GM23338 (cell line): ENCODE measurements around the gene KLRK1. TPM values are rescaled to one million over a fixed set of nuclear protein-coding genes. Genes with fewer than 3 reads are reported as not detected.

ENCODE experiments used
- ATAC-seq: fragments of 200-7000 bp; cut with Tn5 transposase; 3 replicates; pipeline ENCODE4 v1.9.1; 2020
- DNase-seq: peaks from one replicate; pipeline ENCODE4 v3.0.0-alpha.2; 2015; ENCODE audit warnings: low spot score
- H2AFZ ChIP-seq: fragments of 200-600 bp; sonication (generic); 2 replicates; pipeline ENCODE4 v1.8.0; 2016; ENCODE audit warnings: antibody characterized with exemption, mild to moderate bottlenecking, moderate library complexity
- H3F3A ChIP-seq: fragments of 200-600 bp; sonication (generic); replicated peaks from 2 replicates; pipeline ENCODE4 v1.8.0; 2017; ENCODE audit warnings: antibody characterized with exemption, mixed run types, low read depth
- H3K27ac ChIP-seq: fragments of 200-600 bp; sonication (generic); 2 replicates; pipeline ENCODE4 v1.6.1; 2016; ENCODE audit warnings: low read depth
- H3K27me3 ChIP-seq: fragments of 200-600 bp; sonication (generic); 2 replicates; pipeline ENCODE4 v1.8.0; 2016; ENCODE audit warnings: mild to moderate bottlenecking, mixed run types, moderate library complexity; ENCODE audit not compliant: insufficient read depth
- H3K36me3 ChIP-seq: fragments of 200-600 bp; sonication (generic); 2 replicates; pipeline ENCODE4 v1.8.0; 2016; ENCODE audit warnings: mild to moderate bottlenecking; ENCODE audit not compliant: insufficient read depth
- H3K4me1 ChIP-seq: fragments of 200-600 bp; sonication (generic); 2 replicates; pipeline ENCODE4 v1.8.0; 2016; ENCODE audit warnings: mild to moderate bottlenecking, moderate library complexity; ENCODE audit not compliant: insufficient read depth
- H3K4me2 ChIP-seq: fragments of 200-600 bp; sonication (generic); 2 replicates; pipeline ENCODE4 v1.7.1; 2017; ENCODE audit warnings: mixed run types
- H3K4me3 ChIP-seq: fragments of 200-600 bp; sonication (generic); 2 replicates; pipeline ENCODE4 v1.6.1; 2016; ENCODE audit warnings: mixed run types
- H3K79me2 ChIP-seq: fragments of 200-600 bp; sonication (generic); replicated peaks from 2 replicates; pipeline ENCODE4 v1.8.0; 2017; ENCODE audit warnings: mild to moderate bottlenecking; ENCODE audit not compliant: insufficient read depth
- H3K9me2 ChIP-seq: fragments of 200-600 bp; sonication (generic); 2 replicates; pipeline ENCODE4 v1.8.0; 2017; ENCODE audit not compliant: insufficient read depth
- H4K20me1 ChIP-seq: fragments of 200-600 bp; sonication (generic); replicated peaks from 2 replicates; pipeline ENCODE4 v1.8.0; 2017; ENCODE audit warnings: mild to moderate bottlenecking; ENCODE audit not compliant: insufficient read depth
- H3K27ac Mint-ChIP-seq: 2 replicates; pipeline ENCODE4 v1.8.0; 2020; ENCODE audit warnings: inconsistent platforms, mild to moderate bottlenecking, moderate library complexity, mixed read lengths
- H3K27me3 Mint-ChIP-seq: 3 replicates; pipeline ENCODE4 v1.8.0; 2022; ENCODE audit warnings: low read depth, mild to moderate bottlenecking, moderate library complexity, mixed read lengths, inconsistent platforms; ENCODE audit not compliant: insufficient read depth, poor library complexity
- H3K36me3 Mint-ChIP-seq: 3 replicates; pipeline ENCODE4 v1.8.0; 2021; ENCODE audit warnings: low read depth, mild to moderate bottlenecking, inconsistent platforms, moderate library complexity, mixed read lengths
- H3K4me1 Mint-ChIP-seq: 3 replicates; pipeline ENCODE4 v1.8.0; 2020; ENCODE audit warnings: mild to moderate bottlenecking, inconsistent platforms, mixed read lengths
- H3K4me3 Mint-ChIP-seq: 3 replicates; pipeline ENCODE4 v1.8.0; 2021; ENCODE audit warnings: moderate library complexity, mild to moderate bottlenecking, inconsistent platforms, mixed read lengths
- H3K9me3 Mint-ChIP-seq: 3 replicates; pipeline ENCODE4 v1.8.0; 2020; ENCODE audit warnings: moderate library complexity, mild to moderate bottlenecking, inconsistent platforms, mixed read lengths
- CREB1 ChIP-seq: fragments of 250-450 bp; sonication (Bioruptor Pico); IDR thresholded peaks from 2 replicates; pipeline ENCODE4 v1.5.0; 2020; ENCODE audit warnings: low read depth, mild to moderate bottlenecking, moderate library complexity
- EZH2 ChIP-seq: fragments of 200-600 bp; sonication (generic); IDR thresholded peaks from one replicate; pipeline ENCODE4 v1.8.0; 2017; ENCODE audit warnings: antibody characterized with exemption, mild to moderate bottlenecking, low read depth; ENCODE audit not compliant: unreplicated experiment
- EZH2phosphoT487 ChIP-seq: fragments of 200-600 bp; sonication (generic); IDR thresholded peaks from one replicate; pipeline ENCODE4 v1.8.1; 2018; ENCODE audit warnings: antibody characterized with exemption; ENCODE audit not compliant: unreplicated experiment
- JUNB ChIP-seq: IDR thresholded peaks from one replicate; pipeline ENCODE4 v1.6.1; 2016; ENCODE audit warnings: antibody characterized with exemption; ENCODE audit not compliant: unreplicated experiment
- NANOG ChIP-seq: IDR thresholded peaks from 2 replicates; pipeline ENCODE4 v1.6.1; 2016; ENCODE audit warnings: antibody characterized with exemption, borderline replicate concordance
- POLR2AphosphoS5 ChIP-seq: IDR thresholded peaks from 2 replicates; pipeline ENCODE4 v1.6.1; 2016; ENCODE audit warnings: antibody characterized with exemption, low read depth
- REST ChIP-seq: IDR thresholded peaks from one replicate; pipeline ENCODE4 v1.6.1; 2018; ENCODE audit warnings: antibody characterized with exemption; ENCODE audit not compliant: unreplicated experiment
- STAT1 ChIP-seq: IDR thresholded peaks from one replicate; pipeline ENCODE4 v1.6.1; 2016; ENCODE audit warnings: antibody characterized with exemption; ENCODE audit not compliant: unreplicated experiment
- ZNF114 ChIP-seq: fragments of 250-450 bp; sonication (Bioruptor Pico); IDR thresholded peaks from 2 replicates; pipeline ENCODE4 v1.5.0; 2020; ENCODE audit warnings: mild to moderate bottlenecking, moderate library complexity
- ZNF331 ChIP-seq: fragments of 250-450 bp; sonication (Bioruptor Pico); IDR thresholded peaks from 2 replicates; pipeline ENCODE4 v1.5.0; 2020; ENCODE audit warnings: low read depth, mild to moderate bottlenecking, moderate library complexity
- ZNF462 ChIP-seq: fragments of 250-450 bp; sonication (Bioruptor Pico); IDR thresholded peaks from 2 replicates; pipeline ENCODE4 v1.5.0; 2020; ENCODE audit warnings: mild to moderate bottlenecking, moderate library complexity
- polyA plus RNA-seq: library from polyadenylated mRNA; unstranded; fragments of >200 nt; fragmentation: Nextera tagmentation; extraction: Ambion mirVana; gene quantifications from 2 replicates; pipeline ENCODE4 v1.2.1, GENCODE V29; 2016
- total RNA-seq: library from RNA; depleted of rRNA; stranded (reverse); fragments of >200 nt; shearing (Covaris generic); gene quantifications from 2 replicates; pipeline ENCODE4 v1.2.3, GENCODE V29; 2014
- TF ChIP-seq, protein P1 (sequence below): IDR thresholded peaks from 2 replicates; pipeline ENCODE4 v1.6.1; 2016; ENCODE audit warnings: antibody characterized with exemption
- TF ChIP-seq, protein P2 (sequence below), 2 experiments: fragments of 200-600 bp in 1 of 2; sonication (generic) in 1 of 2; conservative IDR thresholded peaks; 2 replicates each; pipeline versions ENCODE4 v1.5.1 to v1.6.1; 2016 to 2017; ENCODE audit warnings: antibody characterized with exemption in 2 of 2, low read depth in 2 of 2, mild to moderate bottlenecking in 2 of 2, moderate library complexity in 1 of 2

The KLRK1 gene
- total and polyA plus RNA-seq, 2 experiments from 2014 or later = not detected

DNA sequence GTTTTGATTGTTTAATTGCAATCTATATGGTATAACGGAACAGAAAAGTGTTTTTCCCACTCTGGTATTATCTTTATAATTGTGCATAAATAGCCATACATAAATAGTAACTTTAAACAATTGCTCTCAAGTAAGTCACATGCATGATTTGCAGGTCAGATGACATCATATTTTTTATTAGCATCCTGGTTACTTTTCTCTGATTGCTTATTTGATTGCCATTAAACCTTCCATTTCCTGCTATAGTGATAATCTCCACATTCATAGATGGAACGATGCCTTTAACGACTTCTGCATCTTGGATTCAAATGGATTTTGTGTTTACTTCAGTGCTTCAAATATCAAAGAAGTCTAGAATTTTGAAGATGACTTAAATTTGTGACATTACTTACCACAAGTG lies 3.5 kb upstream of the KLRK1 start:
- no peaks in the 10 kb centered on the region for H3K9me2 ChIP-seq
- TF ChIP-seq ZNF114 (CRISPR knock-in tag) = no peak
- no peak for TF ChIP-seq EZH2
- no peak for TF ChIP-seq ZNF331
- TF ChIP-seq STAT1 = no peak
- TF ChIP-seq CREB1 (CRISPR knock-in tag) = no peak
- no peak for TF ChIP-seq EZH2phosphoT487
- no peak for TF ChIP-seq REST
- no peak for TF ChIP-seq POLR2AphosphoS5
- TF ChIP-seq, protein P1, sequence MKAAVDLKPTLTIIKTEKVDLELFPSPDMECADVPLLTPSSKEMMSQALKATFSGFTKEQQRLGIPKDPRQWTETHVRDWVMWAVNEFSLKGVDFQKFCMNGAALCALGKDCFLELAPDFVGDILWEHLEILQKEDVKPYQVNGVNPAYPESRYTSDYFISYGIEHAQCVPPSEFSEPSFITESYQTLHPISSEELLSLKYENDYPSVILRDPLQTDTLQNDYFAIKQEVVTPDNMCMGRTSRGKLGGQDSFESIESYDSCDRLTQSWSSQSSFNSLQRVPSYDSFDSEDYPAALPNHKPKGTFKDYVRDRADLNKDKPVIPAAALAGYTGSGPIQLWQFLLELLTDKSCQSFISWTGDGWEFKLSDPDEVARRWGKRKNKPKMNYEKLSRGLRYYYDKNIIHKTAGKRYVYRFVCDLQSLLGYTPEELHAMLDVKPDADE = no peak
- no peak for TF ChIP-seq ZNF462
- no peak for TF ChIP-seq JUNB
- TF ChIP-seq, protein P2, sequence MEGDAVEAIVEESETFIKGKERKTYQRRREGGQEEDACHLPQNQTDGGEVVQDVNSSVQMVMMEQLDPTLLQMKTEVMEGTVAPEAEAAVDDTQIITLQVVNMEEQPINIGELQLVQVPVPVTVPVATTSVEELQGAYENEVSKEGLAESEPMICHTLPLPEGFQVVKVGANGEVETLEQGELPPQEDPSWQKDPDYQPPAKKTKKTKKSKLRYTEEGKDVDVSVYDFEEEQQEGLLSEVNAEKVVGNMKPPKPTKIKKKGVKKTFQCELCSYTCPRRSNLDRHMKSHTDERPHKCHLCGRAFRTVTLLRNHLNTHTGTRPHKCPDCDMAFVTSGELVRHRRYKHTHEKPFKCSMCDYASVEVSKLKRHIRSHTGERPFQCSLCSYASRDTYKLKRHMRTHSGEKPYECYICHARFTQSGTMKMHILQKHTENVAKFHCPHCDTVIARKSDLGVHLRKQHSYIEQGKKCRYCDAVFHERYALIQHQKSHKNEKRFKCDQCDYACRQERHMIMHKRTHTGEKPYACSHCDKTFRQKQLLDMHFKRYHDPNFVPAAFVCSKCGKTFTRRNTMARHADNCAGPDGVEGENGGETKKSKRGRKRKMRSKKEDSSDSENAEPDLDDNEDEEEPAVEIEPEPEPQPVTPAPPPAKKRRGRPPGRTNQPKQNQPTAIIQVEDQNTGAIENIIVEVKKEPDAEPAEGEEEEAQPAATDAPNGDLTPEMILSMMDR (conservative IDR thresholded peaks at IDR 0.05; ENCODE audit: low read depth in 2 of 2) = no peak
- no peak for TF ChIP-seq NANOG
- H3K27ac Mint-ChIP-seq = no peak overlapping the region
- no peak overlapping the region for H3K27ac ChIP-seq
- peaks cover 3% of the 10 kb centered on the region; the same call in 1 of the 2 replicates for H3K4me1 ChIP-seq
- ATAC-seq (no peak), DNase-seq (no peak)
- H3K27me3 Mint-ChIP-seq = no peaks in the 10 kb centered on the region
- H4K20me1 ChIP-seq = no peaks in the 10 kb centered on the region
- H3K4me2 ChIP-seq = no peak overlapping the region
- no peaks in the 10 kb centered on the region for H3K36me3 ChIP-seq
- no peaks in the 10 kb centered on the region for H3K27me3 ChIP-seq
- no peak overlapping the region for H2AFZ ChIP-seq
- no peak overlapping the region for H3K4me3 ChIP-seq
- H3K9me3 Mint-ChIP-seq = no peaks in the 10 kb centered on the region
- peaks cover 5% of the 10 kb centered on the region for H3K4me1 Mint-ChIP-seq
- H3K36me3 Mint-ChIP-seq = no peaks in the 10 kb centered on the region
- no peaks in the 10 kb centered on the region for H3K79me2 ChIP-seq
- H3F3A ChIP-seq = no peaks in the 10 kb centered on the region
- H3K4me3 Mint-ChIP-seq = no peak overlapping the region
